ENCODE data around the gene CPB1.

CPB1 gene

DNA sequence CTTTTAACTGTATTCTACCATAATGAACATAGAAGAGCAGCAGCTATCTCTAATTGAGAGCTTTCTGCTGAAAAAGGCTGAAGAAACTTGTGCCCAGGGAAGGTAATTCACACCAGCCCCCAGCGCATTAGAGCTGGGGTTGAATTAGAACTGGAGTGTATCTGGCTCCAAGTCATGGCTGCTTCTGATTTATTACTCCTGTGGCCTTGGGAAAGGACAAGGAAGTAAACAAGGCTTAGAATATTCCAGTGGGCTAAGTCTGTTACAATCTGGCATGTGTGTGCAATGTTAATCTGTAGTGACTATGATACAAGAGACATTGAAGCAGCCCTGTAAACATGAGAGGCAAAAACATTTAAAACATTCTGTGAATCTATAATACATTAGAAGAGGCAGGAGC lies 55.6 kb downstream of the CPB1 start:
- DNase-seq (ENCODE audit: low read depth in 3 of 3), result no peak

DNA sequence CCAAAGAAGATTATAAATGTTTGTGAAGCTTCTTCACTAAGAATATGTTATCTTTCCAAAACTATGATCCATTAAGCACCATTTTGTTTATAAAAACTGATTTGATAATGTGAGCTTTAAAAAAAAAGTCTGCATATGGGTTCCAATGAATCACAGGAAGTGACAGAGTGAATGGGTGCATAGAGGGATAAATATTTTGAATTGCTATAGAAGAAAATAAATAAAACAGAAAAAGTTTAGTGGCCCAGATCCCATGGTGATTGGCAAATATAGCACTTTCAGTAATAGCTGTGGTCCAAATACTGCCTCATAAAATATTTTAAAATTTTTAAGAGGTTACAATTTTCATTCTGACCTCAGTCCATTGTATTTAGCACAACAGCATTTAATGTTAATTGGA lies 56.6 kb downstream of the CPB1 start:
- no peak for DNase-seq (ENCODE audit: low read depth in 3 of 3)

DNA sequence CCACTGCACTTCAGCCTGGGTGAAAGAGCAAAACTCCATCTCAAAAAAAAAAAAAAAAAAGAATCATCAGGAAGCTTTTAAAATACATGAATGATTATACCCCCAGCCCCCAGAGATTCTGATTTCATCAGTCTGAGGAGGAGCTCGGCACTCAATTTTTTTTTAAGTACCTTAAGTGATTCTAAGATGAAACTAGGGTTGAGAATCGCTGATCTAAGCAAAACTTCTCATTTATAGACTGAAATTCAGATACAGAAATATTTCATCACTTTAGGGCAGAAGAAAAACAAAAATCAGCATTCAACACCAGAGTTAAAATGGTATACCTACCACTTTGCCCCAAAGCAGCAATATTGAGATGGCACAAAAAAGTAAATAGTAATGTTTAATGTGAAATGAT lies 62.2 kb downstream of the CPB1 start:
- no peak for DNase-seq (ENCODE audit: low read depth in 3 of 3)

DNA sequence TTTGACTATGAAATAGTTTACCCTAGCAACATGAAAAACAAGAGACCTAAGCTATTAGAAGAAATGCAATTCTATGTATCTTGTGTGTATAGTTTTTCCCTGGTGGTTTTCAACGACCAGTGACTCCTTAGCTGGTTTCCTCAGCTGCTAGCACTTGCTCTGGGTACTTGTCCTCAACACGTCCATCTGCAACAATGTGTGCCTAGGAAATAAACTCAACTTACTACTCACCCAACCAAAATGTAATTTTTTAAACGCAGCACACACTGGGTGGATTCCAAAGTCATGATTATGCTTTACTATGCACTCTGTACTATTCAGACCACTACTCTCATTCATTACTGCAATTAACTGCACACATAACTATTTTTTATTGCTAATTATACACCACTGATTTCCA lies 68.5 kb downstream of the CPB1 start:
- DNase-seq (ENCODE audit: low read depth in 3 of 3), result no peak

DNA sequence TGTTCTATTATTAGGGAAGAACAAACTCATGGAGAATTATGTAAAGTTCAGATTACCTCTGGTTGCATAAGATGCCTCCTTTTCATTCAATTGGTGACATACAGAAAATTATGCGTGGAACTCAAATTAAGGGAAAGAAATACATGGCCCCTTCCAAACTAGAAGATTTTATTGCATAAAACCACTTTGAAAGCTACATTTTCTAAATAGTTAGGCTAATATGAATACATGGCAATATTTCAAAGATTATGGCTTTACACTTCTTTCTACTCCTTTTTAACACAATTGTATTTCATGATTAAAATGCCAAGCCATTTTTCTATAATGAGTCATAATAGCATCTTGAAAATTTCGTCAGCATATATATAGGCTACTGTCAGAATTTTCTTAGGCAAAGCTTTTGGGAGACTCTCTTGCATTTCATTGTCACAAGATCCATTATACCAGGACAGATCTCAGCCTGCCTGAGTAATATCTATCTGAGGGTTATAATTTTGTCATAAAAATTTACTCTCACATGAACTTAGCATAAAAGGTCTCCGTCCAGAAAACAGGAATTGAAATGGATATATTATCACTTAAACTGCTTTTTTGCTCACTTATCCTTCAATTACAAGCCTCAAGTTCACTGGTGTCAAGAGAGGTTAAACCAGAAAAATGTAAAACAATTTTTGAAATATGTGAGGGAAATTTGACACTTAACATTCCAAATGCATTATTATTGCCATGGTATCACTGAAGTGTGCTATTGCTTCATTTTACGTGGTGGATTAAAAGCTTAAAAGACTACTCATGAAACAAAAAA lies 74.6 kb downstream of the CPB1 start:
- DNase-seq (ENCODE audit: low read depth in 3 of 3), result no peak

DNA sequence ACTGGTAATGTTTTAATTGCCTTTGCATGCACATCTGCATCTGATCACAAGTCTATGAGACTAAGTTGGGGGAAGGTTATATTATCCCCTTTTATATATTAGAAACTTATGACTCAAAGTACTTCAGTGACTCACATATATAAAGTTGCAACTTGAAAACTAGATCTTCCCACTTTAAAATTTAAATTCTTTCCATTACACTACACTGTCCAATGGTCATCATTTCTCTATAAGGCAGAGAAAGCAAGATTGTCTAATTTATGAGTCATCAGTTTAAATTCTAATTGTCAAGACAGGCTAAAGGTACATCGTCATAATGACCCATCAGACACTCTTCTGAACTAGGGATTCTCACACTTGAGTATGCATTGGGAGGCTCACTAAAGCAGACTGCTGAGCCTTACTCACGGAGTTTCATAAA lies 75.4 kb downstream of the CPB1 start:
- no peak for DNase-seq (ENCODE audit: low read depth in 3 of 3)

DNA sequence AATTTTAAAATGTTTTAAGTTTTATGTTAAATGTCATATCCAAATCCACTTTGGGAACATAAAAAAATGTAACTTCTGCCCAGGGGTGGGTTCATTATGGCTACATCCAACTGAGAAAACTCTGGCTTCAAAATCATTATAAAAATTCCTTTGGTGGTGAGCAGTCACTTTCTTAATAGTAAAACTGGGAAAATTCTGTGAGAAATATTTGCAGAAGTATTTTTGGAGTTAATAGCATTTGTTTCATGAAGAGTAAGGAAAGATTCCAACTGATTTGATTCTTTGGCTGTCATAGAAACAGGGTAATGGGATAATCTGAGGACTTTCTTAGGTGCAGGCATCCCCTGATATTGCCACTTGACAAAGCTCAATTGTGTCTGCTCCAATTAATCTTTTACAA lies 76.3 kb downstream of the CPB1 start:
- no peak for DNase-seq (ENCODE audit: low read depth in 3 of 3)

DNA sequence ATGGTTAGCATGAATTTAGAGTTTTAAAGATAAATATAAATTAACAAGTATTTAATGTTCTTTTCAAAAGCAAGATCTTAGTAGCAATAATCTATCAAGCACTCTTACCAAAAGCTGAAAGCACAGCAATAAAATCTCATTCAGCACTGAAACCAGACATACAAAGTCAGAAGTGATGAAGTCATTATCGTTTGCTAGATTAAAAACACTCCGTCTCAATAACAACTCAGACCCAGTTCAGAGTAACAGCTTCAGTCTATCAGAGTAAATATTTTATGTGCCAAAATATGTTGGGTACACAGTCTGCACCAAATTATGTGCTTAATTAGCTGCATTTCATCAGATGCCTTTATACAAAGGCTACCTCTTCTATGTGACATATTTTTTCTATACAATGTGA lies 79.1 kb downstream of the CPB1 start:
- DNase-seq (ENCODE audit: low read depth in 3 of 3), result no peak

Measured in stimulated activated CD4-positive, alpha-beta T cell treated with anti-CD3 and anti-CD28 coated beads, TNF-alpha, amount 100 ng/mL, for 24 hours (primary cell).